ENCODE data around the gene ALPK3.

ALPK3 gene

DNA sequence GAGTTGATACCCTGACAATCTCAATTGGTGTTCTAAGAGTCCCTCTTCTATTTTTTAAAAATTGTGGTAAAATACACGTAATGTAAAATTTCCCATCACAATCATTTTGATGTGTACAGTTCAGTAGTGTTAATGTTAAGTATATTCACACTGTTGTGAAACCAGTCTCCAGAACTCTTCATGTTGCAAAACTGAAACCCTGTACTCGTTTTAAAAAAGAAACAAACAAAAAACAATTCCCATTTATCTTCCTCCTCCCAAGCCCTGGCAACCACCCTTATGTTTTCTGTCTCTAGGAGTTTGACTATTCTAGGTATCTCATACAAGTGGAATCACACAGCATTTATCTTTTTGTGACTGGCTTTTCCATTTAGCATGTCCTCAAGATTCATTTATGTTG, 28.7 kb upstream of the ALPK3 start:
- H3K4me3 ChIP-seq (ENCODE audit: low read depth, low read length) = no peak overlapping the region
- DNase-seq (ENCODE audit: low read depth) = no peak
- TF ChIP-seq, protein P1, sequence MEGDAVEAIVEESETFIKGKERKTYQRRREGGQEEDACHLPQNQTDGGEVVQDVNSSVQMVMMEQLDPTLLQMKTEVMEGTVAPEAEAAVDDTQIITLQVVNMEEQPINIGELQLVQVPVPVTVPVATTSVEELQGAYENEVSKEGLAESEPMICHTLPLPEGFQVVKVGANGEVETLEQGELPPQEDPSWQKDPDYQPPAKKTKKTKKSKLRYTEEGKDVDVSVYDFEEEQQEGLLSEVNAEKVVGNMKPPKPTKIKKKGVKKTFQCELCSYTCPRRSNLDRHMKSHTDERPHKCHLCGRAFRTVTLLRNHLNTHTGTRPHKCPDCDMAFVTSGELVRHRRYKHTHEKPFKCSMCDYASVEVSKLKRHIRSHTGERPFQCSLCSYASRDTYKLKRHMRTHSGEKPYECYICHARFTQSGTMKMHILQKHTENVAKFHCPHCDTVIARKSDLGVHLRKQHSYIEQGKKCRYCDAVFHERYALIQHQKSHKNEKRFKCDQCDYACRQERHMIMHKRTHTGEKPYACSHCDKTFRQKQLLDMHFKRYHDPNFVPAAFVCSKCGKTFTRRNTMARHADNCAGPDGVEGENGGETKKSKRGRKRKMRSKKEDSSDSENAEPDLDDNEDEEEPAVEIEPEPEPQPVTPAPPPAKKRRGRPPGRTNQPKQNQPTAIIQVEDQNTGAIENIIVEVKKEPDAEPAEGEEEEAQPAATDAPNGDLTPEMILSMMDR (IDR thresholded peaks at IDR 0.05; ENCODE audit: control insufficient read depth, extremely low read depth, insufficient read depth) = no peak

DNA sequence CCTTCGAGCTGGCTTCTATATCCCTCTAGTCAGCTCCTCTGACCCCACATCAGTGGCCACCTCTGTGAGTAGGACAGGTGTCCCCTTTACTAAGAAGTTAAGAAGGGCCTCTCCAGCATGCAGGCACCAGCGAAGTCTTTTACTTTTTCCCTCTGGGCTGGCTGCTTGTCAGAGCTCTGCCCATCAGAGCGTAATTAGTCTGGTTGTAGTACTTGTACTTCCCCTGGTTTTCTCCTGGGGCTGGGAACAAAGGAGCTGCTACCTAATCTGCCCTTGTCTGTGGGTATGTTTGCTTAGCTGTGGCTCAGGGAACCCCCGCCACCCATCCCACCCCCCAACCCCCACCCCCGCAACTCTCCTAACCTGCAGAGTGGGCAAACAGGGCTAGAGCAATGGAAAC, 27.4 kb upstream of the ALPK3 start:
- no peak for DNase-seq (ENCODE audit: low read depth)
- TF ChIP-seq, protein P1 (IDR thresholded peaks at IDR 0.05; ENCODE audit: control insufficient read depth, extremely low read depth, insufficient read depth) = no peak

DNA sequence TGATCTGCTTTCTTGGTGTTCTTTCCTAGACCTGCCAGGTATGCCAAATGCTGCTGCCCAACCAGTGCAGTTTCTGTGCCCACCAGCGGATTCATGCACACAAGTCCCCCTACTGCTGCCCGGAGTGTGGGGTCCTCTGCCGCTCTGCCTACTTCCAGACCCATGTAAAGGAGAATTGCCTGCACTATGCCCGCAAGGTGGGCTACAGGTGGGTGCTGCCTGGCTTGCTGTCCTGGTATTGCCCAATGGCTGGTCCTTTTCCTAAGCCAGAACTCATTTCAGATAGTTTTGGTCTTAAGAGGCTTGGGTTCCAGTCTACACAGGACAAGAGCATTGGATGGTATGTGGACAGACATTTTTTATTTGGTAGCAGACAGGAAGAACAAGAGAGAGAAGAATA, 26.5 kb upstream of the ALPK3 start:
- TF ChIP-seq, protein P1 (IDR thresholded peaks at IDR 0.05; ENCODE audit: control insufficient read depth, extremely low read depth, insufficient read depth) = no peak
- H3K4me3 ChIP-seq (ENCODE audit: low read depth, low read length) = no peak overlapping the region
- DNase-seq (ENCODE audit: low read depth) = no peak

More for the DNA sequence above, 27.4 kb upstream of the ALPK3 start:
- no peak overlapping the region for H3K4me3 ChIP-seq (ENCODE audit: low read depth, low read length)

DNA sequence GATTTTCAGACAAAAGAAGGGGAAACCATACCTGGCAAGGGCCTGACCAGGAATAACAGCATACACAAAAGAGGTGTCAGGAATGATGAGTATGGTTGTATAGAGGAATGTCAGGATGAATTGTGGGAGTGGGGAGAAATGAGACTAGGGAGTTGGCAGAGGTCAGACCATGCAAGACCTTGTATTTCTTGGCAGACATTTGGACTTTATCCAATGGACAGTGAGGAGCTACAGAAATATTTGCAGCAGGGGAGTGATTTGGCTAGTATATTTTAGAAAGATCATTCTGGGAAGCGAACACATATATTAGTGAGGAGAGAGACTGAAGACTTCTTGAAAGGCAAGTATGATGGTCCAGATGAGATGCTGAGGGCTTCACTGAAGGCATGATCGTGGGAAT, 25.4 kb upstream of the ALPK3 start:
- TF ChIP-seq, protein P1 (IDR thresholded peaks at IDR 0.05; ENCODE audit: control insufficient read depth, extremely low read depth, insufficient read depth) = no peak
- no peak for DNase-seq (ENCODE audit: low read depth)

DNA sequence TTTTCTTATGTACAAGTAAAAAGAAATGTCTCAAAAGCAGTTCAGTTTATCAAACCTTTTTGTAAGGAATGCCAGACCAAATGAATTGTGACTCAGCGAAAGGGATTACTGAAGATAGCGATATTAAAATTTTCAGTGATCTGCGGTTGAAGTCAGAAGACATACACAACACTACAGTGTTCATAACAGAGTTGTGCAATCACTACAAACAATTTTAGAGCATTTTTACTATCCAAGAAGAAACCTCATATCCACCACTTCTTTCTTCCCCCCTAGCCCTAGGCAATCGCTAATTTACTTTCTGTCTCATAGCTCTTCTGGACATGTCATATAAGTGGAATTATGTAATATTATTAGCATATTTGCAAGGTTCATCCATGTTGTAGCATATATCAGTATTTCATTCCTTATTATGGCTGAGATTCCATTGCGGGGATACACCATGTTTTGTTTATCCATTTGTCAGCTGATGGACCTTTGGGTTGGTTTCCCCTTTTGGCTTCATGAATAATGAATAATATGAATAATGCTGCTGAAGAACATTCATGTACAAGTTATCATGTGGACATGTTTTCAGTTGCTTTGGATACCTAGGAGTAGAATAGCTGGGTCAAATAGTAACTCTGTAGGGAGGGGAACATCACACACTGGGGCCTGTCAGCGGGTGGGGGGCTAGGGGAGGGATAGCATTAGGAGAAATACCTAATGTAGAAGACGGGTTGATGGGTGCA, 23.6 kb upstream of the ALPK3 start:
- no peak overlapping the region for H3K4me3 ChIP-seq (ENCODE audit: low read depth, low read length)
- TF ChIP-seq, protein P1 (IDR thresholded peaks at IDR 0.05; ENCODE audit: control insufficient read depth, extremely low read depth, insufficient read depth) = no peak
- DNase-seq (ENCODE audit: low read depth) = no peak

More for the DNA sequence above, 25.4 kb upstream of the ALPK3 start:
- H3K4me3 ChIP-seq (ENCODE audit: low read depth, low read length) = no peak overlapping the region

DNA sequence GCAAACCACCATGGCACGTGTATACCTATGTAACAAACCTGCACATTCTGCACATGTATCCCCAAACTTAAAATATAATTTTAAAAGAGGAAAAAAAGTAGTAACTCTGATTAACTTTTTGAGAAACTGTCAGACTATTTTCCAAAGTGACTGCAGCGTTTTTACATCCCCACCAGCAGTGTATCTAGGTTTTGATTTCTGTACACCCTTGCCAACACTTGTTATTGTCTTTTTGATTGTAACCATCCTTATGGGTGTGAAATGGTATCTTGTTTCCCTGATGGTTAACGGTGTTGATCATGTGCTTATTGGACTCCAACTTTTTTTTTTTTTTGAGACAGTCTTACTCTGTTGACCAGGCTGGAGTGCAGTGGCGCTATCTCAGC, 23.0 kb upstream of the ALPK3 start:
- no peak overlapping the region for H3K4me3 ChIP-seq (ENCODE audit: low read depth, low read length)
- DNase-seq (ENCODE audit: low read depth) = no peak
- TF ChIP-seq, protein P1 (IDR thresholded peaks at IDR 0.05; ENCODE audit: control insufficient read depth, extremely low read depth, insufficient read depth) = no peak

DNA sequence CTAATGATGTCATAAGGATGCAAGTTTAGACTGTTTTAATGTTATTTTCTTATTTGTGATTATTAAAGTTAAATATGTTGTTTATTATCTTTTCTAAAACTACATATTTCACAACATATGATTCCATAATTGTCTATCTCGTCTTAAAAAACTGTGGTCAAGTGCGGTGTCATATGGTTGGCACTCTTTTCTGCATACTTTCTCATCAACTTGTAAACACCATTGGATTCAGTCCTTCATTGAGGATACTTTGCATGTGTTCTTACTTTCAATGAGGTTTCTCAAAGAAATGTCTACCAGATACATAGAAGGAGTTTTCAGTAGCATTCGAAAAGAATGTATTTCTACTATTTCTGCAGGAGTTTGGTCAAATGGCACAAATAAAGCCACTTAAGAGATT, 22.0 kb upstream of the ALPK3 start:
- no peak overlapping the region for H3K4me3 ChIP-seq (ENCODE audit: low read depth, low read length)
- DNase-seq (ENCODE audit: low read depth) = no peak
- TF ChIP-seq, protein P1 (IDR thresholded peaks at IDR 0.05; ENCODE audit: control insufficient read depth, extremely low read depth, insufficient read depth) = no peak

Measured in LNCaP clone FGC (cell line).